ENCODE measurements around the gene DUSP1.
"Not testable (repeated sequence)": the region's sequence is repeated elsewhere in the genome, so short reads cannot be mapped to it uniquely, and the experiment has no call there.

DUSP1 gene

DNA sequence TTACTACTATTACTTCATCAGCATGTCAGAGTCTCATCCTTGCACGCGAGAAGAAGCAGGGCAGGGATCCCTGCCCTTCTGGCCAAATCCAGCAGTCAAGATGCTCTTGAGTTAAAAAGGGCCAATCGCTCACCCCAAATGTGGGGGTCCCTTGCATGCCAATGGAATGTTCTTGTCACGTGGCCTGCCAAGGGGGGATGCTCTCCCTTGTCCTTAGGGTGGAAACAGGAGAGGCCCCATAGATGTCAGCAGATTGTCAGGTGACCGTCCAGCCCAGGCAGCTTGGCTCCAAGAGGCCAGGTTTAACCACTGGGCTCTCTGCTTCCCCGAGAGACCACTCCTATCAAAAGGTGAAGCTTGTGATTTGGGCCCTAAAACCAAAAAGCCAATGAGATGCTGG, 25.3 kb upstream of the DUSP1 start:
- DNase-seq, result no peak

DNA sequence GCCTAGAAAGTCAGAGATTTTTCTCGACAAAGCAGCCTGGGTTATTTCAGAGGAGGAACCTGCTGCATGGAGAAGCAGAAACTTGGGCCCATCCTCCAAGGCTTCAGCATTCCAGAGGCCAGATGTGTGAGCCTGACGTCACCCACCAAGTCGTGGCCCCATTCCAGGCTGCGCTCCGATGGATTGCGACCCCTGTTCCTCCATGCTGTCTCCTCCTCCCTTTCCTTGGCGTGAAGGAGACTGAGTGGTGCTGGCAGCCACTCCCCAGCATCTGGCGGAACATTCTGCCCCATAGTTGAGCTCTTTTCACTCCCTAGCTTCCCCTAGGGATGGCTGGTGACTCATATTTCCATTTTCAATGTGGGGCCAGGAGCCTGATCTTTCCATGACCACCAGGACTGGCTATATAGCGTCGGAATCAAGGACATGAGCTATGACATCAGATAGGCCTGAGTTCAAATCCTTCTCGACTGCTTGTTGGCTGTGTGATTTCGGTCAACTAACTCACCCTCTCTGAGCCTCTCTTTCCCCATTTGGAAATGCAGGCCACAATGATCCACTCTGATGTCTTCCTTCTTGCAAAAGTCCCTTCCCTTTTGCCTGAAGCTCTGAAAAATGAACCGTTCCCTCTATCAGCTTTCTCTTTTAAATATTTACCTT, 24.5 kb upstream of the DUSP1 start:
- no peak for DNase-seq

DNA sequence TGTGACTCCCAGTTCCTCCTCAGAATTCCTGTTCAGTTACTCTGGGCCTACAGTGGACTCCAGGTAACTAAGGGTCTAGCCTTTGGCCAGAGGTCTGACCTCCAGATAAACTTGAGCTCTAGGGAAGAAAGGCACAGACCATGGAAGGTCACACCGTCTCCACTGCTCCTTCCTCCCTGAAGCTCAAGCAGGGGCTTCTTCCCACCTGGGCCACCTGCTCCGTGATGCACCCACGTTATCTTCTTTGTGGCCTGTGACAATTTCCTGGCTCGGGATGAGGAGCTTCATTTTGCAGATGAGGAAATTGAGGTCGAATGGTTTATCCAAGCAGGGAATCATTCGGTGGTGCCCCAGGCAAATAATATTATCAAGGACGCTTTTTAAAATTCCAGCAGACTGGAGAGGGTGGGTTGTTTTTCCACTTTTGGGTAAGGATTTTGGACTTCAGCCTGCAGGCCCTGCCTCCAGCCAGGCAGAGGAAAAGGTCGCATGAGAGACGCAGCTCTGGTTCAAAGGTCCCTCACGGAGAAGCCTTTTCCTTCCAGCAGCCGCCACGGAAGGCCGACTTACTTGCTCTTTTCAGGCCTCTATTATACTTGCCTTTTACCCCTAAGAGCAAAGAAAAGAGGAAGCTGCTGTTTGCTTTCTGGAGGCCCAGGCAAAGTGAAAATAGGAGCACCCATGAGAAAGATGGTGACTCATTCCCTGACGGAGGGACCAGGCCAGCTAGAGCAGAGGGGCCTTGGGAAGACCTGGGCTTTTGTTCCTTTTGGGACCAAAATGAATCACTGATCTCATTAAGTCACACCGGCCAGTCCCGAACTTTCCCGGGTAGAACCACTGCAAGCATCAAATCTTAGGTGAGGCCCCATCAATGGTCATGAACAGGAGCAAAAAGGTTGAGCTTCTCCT, 22.8 kb upstream of the DUSP1 start:
- DNase-seq, result peak in 1 of 2 donors; percentile 53

DNA sequence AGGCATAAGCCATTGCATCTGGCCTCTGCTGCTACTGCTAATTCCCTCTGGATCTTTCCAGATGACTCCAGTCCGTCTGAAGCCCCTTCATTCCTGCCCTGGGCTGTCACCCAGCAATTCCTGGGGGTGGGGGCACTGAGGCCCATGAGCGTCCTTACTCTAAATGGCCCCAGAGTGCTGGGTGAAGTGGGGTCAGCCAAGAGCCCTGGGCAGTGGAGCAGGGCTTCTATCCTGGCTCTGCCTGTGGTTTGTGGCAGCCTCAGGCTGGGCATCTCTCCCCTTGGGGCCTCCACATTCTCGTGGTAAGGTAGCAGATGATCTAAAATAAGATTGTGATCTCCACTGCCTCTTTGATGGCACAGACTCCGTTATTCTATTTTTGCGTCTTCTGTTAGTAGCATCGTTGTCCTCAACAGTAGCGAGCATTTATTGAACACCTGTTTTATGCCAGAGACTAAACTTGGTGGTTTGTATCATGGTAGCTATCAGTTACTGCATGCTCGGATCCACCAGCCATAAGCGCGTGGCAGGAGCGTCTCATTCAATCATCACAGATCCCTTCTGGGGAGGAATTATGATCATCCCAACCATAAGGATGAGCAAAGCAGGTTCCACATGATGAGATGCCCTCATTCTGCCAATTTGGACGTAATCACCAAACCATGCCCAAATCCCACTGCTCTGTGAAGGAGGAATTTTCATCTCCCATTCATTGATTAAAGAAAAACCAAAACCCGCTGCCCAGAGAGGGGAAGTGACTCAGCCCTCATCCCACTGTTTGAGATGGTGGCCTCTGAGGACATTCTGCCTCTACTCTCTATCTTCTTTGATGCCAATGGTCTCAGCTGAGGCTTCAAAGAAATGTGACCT, 21.9 kb upstream of the DUSP1 start:
- DNase-seq, result no peak

DNA sequence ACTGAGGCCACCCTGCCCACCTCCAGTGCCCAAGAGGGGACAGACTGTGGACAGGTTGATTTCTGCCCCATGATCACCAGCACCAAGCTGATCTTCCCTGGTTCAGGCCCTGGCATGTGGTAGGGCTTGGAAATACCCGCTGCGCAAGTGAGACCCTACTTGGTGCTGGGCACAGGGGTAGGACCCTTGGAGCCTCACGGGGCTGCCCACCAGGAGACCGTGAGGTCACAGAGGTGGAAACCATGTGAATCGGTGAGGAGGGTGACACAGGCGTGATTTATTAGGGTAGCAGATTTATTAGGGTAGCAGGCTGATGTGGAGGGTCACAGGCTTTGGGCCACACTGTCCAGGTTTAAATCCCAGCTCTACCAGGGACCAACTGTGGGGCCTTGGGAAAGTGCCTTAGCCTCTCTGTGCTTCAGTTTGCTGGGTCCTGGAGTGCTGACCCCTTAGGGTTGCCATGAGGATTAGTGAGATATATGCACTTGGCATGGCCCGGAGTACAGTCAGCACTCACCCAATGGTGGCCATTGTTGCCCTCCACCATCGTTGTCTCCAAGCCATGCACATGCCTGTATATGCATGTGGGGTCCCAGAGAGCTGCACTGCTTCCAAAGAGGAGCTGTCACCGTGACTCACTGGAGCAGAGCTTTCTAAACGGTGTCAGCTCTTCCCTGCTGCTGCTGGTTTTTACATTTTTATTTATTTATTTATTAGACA, 20.9 kb upstream of the DUSP1 start:
- no peak for DNase-seq

DNA sequence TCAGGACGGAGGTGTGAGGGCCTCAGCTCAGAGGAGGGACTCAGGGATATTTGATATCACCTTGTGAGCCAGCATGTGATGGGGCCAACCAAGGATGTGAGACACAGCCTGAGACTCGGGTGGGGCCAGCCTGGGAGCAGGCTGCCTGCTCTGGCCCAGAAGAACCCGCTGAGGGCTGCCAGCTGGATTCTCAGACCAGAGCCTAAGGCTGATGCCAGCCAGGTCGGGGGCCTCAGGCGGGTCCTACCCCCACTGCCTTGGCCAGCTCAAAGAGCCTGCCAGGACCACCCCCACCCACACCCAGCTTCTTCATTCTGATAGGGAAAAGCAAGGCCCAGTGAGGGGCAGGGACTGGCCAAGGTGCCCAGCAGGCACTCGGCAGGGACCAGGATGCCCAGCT, 20.3 kb upstream of the DUSP1 start:
- no peak for DNase-seq

DNA sequence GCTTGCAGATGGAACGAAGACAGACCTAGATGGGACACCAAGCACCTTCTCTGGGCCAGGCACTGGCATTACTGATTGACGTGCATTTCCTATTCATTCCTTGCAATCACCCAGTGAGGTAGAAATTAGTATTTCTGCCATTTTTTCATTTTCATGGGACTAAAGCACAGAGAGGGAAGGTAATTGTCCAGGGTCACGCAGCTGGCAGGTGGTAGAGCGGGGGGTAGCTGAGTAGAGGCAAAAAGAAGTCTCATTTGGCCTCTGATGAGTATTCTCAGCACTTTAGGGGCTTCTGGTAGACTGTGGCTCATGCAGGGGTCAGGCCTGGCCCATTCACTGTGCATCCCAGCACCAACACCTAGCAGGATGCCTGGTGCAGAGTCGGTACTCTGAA, 19.5 kb upstream of the DUSP1 start:
- DNase-seq, result no peak

DNA sequence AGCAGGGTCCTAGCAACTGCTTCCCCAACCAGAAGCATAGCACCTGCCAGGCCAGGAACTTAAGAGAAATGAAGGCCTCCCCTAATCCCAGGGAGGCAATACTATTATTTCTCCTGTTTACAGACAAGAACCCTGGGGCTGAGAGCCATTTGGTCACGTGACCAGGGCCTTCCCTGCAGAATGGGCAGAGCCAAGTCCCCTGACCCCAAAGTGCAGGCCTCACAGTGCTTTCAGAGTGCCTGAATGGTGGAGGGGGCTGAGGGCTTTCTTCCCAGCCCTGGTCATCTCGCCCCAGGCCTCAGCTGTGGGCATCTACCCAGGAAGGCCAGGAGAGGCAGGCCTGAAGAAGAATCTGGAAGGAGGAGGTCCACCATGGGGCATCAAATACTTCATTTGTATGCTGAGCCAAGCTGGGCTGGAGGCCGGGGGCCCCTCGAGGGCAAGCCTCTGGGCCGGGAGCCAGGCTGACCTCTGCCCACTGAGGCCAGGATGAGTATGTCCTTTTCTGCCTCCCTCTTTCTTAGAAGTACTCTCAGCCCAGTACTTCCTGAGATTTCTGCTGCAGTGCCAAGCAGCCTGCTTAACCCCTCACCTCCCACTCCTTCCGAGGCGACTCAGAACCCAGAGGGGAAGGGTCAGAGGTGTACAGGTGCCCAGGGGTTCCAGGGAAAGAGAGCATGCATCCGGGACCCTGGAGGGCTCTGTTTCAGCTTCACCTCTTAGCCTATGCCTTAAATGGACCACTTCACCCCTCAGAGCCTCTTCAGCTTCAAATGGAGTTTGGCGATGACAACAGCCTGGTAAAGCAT, 18.9 kb upstream of the DUSP1 start:
- DNase-seq, result no peak

DNA sequence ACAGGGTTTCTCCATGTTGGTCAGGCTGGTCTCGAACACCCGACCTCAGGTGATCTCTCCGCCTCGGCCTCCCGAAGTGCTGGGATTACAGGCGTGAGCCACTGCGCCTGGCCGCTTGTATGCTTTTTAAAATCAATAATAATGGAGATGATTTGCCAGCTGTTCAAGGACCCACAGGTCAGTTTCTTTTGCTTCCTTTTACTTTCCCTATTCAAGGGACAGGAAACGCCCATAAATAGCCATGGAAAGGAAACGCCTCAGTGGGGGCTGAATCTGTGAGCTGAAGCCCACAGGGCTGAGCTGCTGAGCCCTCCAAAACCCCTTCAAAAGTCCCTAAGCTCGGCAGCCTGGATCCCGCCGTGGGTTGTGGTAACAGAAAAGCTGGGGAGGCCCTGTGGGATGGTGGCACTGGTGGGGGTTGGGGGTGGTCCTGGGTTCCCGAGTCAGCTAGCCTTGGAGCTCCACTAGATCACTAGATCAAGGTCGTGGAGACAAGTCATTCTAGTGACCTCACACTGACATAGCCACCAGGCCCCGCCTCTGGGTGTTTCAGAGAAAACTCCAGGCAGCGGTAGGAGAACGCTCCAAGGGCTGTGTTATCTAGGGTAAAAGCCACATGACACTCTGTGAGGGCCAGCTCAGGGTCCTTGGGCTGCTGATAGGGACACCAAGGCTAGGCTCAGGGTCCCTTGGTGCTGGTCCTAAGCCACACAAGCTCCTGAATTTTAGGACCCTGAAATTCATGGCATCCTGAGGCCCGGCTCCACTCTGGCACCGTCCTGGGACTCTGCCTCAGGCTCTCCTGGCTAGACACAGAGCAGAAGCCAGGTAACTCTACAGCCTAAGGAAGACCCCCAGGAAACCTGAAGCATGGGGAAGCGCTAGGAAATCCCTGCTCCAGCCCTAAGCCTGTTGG, 18.0 kb upstream of the DUSP1 start:
- DNase-seq, result peak in 1 of 2 donors; percentile 52

DNA sequence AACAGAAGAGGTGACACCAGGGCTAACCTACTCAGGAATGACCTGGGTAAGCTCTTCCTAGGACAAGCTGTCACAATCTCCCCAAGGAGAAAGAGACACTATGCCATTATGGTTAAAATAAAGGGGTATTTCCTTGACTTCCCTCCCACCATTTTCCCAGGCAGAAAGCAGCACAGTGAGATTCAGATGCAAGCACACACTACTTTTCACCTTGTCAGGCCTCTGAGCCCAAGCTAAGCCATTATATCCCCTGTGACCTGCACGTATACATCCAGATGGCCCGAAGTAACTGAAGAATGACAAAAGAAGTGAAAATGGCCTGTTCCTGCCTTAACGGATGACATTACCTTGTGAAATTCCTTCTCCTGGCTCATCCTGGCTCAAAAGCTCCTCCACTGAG, 16.5 kb upstream of the DUSP1 start:
- DNase-seq, result not testable (repeated sequence)

DNA sequence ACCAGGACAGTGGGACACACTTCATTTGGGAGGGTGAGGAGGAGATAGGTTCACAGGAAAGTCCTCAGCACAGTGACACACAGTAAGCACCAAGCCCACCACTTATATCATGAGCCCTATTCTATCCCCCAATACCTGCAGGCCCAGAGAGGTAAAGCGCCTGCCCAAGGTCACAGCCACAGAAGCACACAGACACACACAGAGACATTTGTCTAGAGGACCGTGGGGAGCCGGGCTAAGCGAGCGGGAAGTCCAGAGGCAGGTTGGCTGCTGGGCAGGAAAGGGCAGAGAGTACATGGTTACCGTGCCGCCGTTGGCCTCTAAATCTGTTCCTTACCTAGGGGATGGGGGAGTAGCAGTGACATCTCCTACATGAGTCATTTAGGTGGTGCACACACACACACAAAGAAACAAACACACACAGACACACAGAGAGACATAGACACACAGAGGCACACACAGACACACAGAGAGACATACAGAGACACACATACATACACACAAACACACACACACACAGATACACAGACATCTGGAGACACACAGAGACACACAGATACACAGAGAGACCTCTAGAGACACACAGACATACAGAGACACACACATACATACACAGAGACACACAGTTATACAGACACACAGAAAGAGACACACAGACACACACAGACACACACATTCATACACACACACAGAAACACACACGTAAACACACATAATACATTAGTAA, 15.9 kb upstream of the DUSP1 start:
- DNase-seq, result no peak

DNA sequence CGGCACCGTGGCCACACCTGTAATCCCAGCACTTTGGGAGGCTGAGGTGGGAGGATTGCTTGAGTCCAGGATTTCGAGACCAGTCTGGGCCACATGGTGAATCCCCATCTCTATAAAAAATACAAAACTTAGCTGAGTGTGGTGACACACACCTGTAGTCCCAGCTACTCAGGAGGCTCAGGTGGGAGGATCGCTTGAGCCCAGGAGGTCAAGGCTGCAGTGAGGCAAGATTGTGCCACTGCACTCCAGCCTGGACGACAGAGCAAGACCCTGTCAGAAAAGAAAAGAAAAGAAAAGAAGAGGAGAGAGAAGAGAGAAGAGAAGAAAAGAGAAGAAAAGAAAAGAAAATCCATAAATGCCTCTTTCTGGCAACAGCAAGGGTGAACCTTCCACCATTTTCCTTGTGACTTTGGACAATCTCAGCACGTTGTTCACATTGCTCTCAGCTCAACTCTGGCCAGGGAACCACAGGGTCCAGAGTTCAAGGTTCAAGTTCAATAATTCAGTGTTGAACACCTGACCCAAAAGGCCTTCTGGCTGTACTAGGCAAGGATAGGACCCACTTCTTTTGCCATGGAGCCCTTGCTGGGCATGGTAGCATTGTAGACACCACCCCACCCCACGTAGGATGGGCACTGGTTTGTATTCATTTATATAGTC, 14.6 kb upstream of the DUSP1 start:
- no peak for DNase-seq

DNA sequence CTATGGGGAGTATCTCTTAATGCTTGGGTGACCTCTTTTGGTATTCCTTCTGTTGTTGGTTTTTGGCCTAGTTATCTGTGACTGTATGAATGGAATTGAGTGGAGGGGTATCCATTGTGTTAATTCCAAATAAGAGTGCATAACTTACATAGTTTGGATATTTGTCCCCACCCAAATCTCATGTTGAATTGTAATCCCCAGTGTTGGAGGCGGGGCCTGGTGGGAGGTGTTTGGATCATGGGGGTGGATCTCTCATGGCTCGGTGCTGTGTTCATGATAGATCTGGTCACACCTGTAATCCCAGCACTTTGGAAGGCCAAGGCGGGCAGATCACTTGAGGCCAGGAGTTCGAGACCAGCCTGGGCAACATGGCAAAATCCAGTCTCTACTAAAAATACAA, 13.2 kb upstream of the DUSP1 start:
- not testable (repeated sequence) for DNase-seq

DNA sequence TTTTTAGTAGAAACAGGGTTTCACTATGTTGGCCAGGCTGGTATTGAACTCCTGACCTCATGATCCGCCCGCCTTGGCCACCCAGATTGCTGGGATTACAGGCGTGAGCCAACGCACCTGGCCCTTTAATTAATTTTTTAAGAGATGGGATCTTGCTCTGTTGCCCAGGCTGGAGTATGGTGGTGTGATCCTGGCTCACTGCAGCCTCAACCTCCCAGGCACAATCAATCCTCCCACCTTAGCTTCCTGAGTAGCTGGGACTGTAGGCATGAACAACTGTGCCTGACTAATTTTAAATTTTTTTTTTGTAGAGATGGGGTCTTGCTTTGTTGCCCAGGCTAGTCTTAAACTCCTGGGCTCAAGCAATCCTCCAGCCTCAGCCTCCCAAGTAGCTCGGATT, 12.3 kb upstream of the DUSP1 start:
- not testable (repeated sequence) for DNase-seq

DNA sequence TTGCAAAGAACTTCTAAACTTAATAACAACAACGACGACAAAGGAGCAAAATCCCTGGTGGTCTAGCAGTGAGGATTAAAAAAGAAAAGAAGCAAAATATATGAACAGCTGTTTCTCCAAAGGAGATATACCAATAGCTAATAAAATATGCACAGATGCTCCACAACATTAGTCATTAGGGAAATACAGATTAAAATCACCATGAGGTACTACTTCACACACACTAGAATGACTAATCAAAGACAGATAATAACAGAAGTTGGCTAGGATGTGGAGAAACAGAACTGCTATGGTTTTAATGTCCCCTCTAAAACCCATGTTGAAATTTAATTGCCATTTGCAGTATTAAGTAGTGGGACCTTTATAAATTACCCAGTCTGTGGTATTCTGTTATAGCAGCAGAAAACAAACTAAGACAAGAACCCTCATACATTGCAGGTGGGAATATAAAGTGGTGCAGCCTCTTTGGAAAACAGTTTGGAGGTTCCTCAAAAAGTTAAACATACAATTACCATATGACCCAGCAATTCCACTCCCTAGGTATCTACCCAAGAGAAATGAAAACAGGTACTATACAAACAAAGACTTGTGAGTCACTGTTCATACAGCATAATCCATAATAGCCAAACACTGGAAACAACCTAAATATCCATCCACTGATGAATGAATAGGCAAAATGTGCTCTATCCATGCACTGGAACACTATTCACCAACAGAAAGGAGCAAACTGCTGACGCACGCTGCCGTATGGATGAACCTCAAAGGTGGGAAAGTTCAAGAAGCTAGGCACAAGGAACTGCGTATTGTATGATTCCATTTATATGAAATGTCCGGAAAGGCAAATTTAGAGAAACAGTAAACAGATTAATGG, 11.4 kb upstream of the DUSP1 start:
- DNase-seq, result no peak

DNA sequence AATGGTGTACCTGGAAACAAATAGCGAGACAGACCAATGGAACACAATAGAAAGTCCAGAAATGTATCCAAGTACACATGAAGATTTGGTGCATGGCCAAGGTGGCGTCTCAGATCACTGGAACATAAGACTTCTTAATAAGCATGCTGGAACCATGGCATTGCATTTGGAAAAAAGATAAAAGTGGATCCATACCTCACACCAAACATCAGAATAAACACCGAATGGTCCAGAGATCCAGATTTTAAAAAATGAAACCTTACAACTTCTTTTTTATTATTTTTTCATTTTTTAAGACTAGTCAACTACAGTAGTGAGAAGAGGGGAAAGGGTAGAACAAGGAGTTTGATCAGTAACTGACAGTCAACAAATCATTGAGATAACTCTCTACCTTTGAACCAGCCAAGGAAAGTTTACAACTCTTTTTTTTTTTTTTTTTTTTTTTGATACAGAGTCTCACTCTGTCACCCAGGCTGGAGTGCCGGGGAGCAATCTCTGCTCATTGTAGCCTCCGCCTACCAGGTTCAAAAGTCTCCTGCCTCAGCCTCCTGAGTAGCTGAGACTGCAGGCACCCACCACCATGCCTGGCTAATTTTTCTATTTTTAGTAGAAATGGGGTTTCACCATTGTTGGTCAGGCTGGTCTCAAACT, 8.8 kb upstream of the DUSP1 start:
- no peak for DNase-seq

DNA sequence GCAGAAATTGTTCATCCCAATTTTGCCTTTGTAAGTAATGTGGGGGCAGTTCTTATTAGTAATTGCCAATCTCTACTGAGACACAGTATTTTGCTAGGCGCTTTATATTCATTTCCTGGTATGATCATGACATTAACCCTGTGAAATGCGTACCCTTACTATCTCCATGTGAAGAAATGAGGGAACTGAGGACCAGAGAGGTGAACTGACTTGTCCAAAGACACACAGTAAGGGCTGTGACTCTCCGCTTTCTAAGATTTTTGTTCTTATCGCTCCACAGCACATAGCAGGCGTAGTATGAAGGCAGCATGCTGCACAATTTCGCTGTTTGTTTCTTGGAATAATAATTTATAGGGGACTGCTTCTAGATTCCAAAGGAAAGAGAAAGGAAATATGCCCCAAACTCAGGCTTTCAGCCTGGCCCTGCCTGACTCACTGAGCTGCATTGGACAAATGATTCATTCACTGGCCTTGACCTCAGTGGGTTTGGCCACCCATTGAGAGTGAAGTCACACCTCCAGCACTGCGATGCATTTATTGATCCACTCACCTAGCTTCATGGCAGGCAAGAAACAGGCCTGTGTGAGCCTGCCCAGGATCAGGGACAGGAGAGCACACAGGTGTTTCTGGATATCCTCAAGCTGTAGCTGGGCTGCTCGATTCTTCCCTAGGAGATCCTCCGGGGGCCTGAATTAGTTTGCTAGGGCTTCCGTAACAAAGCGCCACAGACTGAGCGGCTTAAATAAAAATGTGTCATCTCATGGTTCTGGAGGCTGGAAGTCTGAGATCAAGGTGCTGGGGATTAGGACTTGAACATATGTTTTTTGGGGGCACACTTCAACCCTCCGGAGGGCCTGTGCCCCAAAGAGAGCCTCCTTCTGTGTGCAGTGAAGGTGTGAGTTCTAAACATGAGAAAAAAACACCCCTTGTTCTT, 7.2 kb upstream of the DUSP1 start:
- DNase-seq, result peak in 1 of 2 donors; percentile 34

Data from CD4-positive, alpha-beta T cell treated with Interferon alpha-2 for 1 hour (primary cell).